GM18519 (cell line): ENCODE results near the gene PITPNM2.

Experiments used
- ATAC-seq: cut with Tn5 transposase; IDR thresholded peaks from one replicate; pipeline ENCODE4 v1.9.1; 2021; ENCODE audit warnings: mild to moderate bottlenecking, moderate library complexity; ENCODE audit not compliant: unreplicated experiment, low FRiP score

PITPNM2 gene

GRCh38 chr12:123150744-123151456 lies at the start of gene PITPNM2:
TSS of gene PITPNM2 (minus strand) at chr12:123151090. CDS start at chr12:123034590, 116,500 bp downstream.
- ATAC-seq = no peak

- ATAC-seq = no peak
These were observed 49.5 kb upstream of the PITPNM2 start for GRCh38 chr12:123200414-123200813.

GRCh38 chr12:123199936-123200335 lies 49.0 kb upstream of the PITPNM2 start:
- no peak for ATAC-seq

GRCh38 chr12:123187637-123188036 lies 36.7 kb upstream of the PITPNM2 start:
- no peak for ATAC-seq

GRCh38 chr12:123180171-123180570 lies 29.3 kb upstream of the PITPNM2 start:
- no peak for ATAC-seq

- ATAC-seq = no peak
These were observed 21.1 kb upstream of the PITPNM2 start for GRCh38 chr12:123171967-123172366.

- ATAC-seq = no peak
These were observed 16.4 kb upstream of the PITPNM2 start for GRCh38 chr12:123167329-123167728.

- ATAC-seq = no peak
These were observed 14.6 kb upstream of the PITPNM2 start for GRCh38 chr12:123165537-123165936.

GRCh38 chr12:123164710-123165261 lies 13.9 kb upstream of the PITPNM2 start:
- ATAC-seq = no peak

GRCh38 chr12:123164222-123164621 lies 13.3 kb upstream of the PITPNM2 start:
- no peak for ATAC-seq

GRCh38 chr12:123163227-123163626 lies 12.3 kb upstream of the PITPNM2 start:
- ATAC-seq = no peak

- no peak for ATAC-seq
These were observed 10.1 kb upstream of the PITPNM2 start for GRCh38 chr12:123160801-123161487.

GRCh38 chr12:123153906-123154305 lies 3.0 kb upstream of the PITPNM2 start:
- ATAC-seq = no peak

- no peak for ATAC-seq
These were observed 1.9 kb upstream of the PITPNM2 start for GRCh38 chr12:123152833-123153232.

- ATAC-seq = no peak
These were observed 866 bp upstream of the PITPNM2 start for GRCh38 chr12:123151457-123152454.

GRCh38 chr12:123150275-123150743 lies 581 bp downstream of the PITPNM2 start:
- no peak for ATAC-seq

- ATAC-seq = no peak
These were observed 1.2 kb downstream of the PITPNM2 start for GRCh38 chr12:123149501-123150274.

- no peak for ATAC-seq
These were observed 1.8 kb downstream of the PITPNM2 start for GRCh38 chr12:123149088-123149487.

- ATAC-seq = no peak
These were observed 2.2 kb downstream of the PITPNM2 start for GRCh38 chr12:123148655-123149054.

- ATAC-seq = no peak
These were observed 2.7 kb downstream of the PITPNM2 start for GRCh38 chr12:123148223-123148622.
